Stimulated activated CD4-positive, alpha-beta T cell treated with anti-CD3 and anti-CD28 coated beads, Interleukin-1b, Interleukin-23, amount 100 ng/mL, for 4 hours (primary cell): ENCODE measurements around the gene C22orf31.

ENCODE experiments used
- DNase-seq, 2 donors: peaks; one replicate each; pipeline ENCODE4 v3.0.0-alpha.2; 2020; ENCODE audit warnings: low read depth in 2 of 2

The C22orf31 gene

DNA sequence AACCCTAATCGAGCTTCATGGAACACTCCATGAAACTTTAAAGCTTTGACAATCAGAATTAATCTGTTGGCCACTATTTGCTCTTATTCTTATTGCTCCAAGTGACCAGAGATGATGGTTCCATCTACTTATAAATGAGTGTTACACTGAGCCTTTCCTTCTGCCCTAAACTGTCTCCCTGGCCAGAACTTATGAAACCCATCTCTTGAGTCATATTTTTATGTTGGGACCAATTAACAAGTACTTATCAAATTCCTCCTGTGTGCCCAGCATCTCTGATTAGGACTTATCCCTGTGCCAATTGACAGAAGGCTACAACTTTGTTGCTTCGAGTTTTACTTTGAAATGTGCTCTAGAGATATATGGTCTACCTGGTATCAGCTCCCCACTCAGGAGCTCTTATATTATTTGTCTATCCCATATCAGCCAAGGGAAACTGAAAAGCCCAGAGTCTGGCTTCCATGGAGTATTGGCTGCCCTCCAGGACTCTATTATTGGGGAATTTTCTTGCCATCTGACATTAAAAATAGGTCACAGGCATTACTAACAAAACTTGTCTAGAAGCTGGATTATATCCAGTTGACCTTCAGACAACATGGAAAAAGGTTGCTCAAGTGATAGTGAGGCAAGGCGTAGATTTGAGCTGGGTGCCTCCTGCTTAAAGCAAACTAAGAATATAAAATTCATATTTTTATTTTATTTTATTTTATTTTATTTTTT lies 20.0 kb upstream of the C22orf31 start:
- DNase-seq = no peak

DNA sequence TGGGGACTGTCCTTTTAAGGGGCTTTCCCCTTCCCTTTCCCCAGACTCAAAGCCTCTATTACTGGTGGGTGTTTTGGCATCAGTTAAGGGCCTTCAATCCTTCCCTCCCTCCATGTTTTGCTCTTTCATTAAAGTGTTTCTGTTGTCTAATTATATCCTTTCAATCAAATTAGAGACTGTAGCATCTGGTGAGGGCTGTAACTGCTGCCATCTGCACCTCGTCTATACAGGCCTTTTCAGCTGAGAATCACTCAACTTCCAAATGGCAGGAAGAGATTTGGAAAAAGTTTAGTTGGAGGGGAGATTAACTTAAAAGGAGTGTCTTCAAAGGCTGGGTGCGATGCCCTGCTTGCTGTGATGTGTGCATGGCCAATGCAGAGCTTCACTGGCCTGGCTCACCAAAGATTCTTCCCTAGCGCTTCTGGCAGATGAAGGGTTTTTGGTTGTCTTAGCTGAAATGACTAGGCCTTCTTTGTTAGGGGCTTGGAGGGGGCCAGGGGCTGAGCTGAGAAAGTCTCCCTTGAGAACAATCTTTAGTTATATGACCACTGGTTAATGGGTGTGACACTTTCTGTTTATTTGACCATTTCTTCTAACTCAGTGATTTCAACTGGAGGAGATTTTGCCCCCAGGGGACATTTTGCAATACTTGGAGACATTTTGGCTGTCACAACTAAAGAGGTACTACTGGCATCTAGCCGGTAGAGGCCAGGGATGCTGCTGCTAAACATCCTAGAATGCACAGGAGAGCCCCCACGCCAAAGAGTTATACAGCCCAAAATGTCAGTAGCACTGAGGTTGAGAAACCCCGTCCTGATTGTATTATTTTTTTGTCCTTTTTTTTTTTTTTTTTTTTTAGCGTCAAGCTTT lies 18.7 kb upstream of the C22orf31 start:
- no peak for DNase-seq

DNA sequence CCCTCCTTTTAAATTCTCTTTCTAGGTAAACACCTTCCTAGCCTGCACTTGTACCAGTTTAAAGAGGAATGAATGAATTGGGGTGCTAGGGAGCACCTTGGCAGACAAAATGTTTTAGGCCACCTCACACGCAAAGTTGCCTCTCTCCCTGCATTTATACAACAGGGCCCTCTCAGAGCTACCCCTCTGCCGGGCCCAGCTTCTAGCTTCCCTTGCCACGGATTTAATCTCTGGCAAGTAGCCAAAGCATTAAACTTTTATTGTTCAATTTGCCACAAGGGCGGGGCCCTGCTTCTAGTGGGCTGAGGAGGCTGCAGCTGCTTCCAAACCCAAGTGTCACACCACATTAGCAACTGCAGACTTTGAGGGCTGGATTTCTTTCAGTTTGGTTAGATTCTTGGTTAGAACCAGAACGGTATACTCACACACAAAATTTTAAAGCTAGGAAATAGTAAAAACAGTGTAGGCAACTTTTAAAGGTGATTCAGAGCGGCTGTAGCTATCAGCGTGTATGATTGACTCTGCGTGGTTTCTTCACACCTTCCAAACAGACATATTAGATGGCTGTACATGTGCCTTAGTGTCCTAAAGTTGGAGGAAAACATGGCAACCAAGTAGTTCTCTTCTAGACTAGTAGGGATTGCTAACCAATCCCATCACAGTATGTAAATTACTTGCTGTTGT lies 17.7 kb upstream of the C22orf31 start:
- no peak for DNase-seq

DNA sequence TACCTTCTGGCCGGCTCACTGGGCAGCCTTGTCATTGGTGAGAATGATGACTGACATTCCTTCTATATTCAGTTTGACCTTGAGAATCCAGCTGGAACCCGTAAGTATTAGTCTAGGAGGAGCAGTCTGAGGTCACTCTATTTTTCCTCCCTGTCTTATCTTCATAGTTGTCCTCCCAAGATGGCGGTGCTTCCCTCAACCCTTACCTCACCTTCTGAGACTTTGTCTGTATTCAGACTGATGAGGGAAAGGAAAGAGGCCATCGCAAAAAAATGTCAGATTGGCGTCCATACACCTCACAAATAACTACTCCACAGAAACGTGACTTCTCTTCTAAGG lies 17.2 kb upstream of the C22orf31 start:
- DNase-seq = no peak

DNA sequence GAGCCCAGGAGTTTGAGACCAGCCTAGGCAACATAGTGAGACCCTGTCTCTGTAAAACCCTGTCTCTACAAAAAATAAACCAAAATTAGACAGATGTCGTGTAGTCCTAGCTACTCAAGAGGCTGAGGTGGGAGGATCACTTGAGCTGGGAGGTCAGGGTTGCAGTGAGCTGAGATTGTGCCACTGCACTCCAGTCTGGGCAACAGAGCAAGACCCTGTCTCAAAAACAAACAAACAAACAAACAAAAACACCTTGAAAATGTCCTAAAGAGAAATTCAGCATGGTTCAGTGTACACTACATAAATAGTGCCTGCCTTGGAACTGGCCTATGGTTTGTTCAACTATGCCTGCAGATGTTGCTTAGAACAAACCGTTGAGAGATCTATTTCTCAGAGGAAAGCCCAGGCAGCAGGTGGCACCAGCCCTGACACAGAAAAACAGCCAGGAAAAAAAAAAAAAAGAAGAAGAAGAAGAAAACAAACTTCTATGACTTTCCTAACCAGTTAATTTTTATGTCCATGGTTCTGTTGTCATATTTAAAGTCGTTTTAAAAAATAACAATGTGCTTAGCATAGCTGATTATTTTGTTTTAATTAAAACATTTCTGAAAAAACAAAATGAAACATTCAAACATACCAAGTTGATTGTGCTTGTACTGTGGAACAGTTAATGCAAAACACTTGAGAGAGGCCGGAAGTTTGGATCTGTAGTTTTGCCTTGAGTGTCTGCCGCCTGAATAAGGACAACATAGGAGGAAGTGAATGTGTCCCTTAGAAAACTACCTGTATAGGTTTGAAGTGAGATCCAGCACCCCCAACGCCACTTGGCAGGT lies 16.6 kb upstream of the C22orf31 start:
- DNase-seq = no peak

DNA sequence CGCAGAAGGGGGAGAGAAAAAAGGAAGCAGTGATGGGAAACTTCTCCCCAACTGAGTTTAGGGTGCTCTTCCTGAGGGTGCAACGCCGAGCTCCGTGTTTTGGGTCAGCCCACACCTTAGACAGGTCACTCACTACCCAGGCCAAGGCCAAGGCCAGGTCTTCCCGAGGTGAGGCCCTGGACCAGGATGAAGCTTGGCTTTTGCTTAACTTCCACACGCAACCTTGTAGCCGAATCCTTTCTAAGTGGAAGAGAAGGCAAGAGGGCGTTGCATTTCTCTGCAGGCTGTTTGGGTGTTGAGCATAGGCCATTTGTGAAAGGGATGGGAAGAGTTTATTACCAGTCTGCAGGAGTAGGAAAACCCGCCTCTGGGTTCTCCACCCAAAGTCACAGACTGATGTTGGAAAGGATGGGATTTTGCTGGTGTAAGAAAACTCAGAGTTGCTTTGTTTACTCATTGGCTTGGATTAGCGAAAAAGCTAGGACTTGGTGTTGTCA lies 12.7 kb upstream of the C22orf31 start:
- no peak for DNase-seq

DNA sequence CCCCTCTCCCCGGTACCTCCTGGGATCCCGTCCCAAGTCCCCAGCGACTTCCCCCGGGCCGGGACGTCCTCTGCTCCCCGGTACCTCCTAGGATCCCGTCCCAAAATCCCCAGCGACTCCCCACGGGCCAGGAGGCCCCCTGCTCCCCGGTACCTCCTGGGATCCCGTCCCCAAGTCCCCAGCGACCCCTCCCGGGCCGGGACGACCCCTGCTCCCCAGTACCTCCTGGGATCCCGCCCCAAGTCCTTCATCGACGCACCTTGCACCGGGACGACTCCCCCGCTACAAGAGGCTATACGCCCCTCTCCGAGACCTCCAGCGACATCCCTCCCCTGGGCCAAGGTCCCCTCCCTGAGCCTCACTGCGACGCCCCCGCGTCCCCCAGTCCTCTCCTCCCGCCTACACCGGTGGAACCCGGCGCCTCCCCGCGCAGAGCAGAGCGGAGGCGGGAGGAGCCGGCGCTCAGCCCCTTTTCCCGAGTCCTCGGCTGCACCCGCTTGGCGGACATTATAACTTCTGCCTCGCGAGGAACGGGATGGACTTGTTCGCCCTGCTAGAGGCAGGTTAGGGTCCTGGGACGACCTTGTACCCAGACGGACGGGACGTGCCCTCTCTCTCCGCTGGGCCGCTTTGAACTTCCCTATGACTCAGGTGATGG lies 12.1 kb upstream of the C22orf31 start:
- peak in 1 of 2 donors; percentile 10 for DNase-seq

DNA sequence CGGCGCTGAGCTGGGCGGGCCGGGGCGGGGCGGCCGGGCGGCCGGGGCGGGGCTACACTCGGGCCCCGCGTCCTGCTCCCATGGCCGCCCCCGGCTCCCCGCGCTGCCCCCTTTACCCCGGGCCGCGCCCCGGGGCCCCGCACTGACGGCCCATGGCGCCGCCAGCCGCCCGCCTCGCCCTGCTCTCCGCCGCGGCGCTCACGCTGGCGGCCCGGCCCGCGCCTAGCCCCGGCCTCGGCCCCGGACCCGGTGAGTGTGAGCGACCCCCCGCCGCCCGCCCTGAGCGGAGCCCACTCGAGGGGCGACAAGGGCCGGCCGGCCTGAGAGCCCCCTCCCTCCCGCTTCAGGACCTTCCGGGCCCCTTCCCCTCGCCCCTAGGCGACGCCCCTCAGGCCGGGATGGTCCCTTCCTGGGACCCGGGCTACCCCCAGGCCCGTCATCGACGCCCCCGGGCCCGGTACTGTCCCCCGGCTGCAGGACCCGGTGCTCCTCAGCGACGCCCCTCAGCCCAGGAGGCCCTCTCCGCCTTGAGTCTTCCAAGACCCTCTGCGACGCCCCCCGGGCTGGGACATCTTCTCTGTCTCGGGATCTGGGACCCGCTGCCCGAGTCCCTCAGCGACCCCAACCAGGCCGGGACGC lies 11.5 kb upstream of the C22orf31 start, which contains the start of gene KREMEN1:
TSS of gene KREMEN1 (plus strand) at position 57 of the 639 bp plus-strand sequence. CDS start at position 153, 96 bp downstream.
- no peak for DNase-seq

DNA sequence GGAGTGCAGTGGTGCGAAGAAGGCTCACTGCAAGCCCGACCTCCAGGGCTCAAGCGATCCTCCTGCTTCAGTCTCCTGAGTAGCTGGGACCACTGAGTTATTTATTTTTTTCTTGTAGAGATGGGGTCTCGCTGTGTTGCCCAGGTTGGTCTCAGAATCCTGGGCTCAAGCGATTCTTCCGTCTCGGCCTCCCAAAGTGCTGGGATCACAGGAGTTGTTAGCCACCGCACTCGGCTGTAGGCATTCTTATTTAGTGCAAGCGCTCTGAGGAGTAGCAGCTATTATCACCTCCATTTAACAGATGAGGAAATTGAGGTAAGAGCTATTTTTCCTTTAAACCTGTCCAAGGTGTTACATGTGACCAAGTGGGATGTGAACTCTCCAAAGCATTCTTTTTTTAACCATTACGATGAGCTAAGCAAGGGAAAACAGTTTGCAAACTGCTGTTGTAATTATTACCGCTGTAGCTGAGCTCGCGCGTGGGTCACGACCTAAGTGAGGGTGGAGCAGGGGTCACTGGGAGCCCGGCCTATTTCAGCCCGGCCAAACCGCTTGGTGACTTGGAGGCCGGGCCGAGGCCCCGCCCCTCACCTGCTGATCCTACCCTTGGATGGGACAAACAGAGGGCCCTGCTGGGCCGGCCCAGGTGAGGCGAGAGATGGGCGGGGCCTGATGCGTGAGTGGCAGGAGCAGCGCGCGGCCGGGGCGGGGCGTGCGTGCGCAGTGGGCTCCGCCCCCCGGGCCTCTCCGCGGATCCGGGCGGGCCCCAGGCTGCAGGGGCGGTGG lies 10.8 kb upstream of the C22orf31 start:
- peak; percentile 77 to 85 for DNase-seq

DNA sequence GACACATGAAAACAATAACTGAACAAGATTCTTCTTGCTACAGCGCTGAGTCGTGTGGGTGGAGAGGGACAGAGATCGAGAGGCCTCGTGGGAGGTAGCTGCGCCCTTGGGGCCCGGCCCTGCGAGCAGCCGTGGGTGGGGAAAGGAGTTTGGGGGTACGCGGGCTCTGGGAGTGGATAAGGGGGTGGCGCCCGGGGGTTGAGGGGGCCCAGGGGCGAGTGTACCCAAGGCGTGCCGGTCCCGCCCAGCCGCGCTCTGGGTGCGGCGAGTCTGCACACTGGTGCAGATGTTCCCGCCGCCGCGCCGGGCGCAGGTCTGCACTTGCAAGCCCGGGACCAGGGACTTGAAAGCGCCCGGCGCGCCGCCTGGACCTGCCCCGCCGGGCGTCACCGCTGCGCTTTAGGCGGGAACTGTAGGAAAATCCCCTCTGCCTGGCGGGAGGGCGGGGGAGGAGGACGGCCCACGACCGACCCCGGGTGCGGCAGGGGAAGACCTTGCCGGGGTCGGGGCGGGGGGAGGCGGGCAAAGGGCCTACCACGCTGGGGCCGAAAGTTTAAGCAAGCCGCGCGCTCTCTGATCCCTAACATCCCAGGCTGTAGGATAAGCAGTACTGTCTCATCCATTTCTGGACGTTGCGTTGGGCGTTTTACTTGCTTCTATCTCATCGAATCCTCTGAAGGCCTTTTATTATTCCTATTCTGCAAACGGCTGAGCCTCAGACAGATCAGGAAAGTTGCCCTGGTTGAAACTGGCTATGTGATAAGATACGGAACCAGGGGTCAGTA lies 9.8 kb upstream of the C22orf31 start:
- peak in 1 of 2 donors; percentile 20 for DNase-seq

DNA sequence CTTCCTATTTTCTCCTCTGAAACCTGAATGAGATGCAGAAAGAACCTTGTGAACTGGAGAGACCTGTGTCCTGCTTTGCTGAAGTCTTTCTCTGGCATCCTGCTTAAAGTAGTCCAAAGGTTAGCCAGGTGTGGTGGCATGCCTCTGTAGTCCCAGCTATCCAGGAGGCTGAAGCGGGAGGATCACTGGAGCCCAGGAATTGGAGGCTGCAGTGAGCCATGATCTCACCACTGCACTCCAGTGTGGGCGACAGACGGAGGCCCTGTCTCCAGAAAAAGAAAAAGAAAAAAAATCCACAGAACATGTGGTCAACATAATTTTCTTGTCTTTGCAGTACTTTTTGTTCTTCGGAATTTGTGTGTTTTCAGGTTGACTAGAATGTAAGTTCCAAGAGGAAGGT lies 8.9 kb upstream of the C22orf31 start:
- DNase-seq = no peak

DNA sequence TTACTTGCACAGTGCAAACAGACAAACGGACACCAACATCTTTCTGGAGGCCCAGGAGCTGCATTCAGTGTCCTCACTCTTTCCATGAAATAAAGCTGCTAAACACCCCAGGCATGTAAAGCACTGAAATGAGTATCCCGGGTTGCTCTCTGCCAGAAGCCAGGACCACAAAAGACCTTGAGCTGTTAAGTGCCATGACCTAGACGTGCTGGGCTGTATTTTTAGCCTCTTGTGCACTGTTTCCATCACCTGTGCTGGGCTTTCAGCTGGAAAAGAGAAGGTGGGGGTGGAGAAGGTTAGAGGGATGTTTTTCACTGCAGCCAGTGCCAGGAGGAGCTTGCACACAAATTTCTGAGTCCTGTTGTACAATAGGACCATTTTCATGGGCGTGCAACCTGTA lies 7.8 kb upstream of the C22orf31 start:
- no peak for DNase-seq

DNA sequence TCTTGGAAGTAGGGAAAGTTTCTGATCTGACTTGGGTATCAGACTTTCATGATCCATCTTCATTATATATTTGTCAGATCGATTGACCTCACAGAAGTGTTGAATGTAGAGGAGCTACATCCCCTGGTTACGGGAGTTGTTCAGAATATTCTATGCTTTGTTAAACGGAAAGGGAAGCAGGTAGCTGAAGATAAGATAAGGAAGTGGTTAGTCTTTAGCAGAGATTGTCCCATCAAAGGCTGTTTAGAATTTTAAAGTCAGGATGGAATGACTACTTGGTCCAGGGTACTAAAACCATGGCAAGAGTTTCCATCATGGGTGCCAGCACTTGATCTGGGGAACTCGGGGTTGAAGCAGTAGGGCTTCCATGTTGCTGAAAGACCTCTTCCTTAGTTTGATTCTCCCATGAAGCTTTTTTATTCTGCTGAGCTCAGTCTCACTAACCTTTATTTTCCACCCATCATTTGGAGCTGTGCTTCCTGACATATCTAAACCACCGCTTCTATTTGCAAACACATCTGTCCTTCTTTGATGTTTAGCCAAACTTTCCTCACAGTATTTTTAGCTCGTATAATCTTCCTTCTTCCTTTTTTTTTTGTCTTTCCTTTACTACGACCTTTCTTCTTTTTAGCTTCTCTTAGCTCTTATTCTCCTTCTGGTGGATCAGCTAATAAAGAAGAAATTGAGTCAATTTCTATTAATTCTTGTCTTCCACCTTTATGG lies 4.0 kb upstream of the C22orf31 start:
- no peak for DNase-seq

DNA sequence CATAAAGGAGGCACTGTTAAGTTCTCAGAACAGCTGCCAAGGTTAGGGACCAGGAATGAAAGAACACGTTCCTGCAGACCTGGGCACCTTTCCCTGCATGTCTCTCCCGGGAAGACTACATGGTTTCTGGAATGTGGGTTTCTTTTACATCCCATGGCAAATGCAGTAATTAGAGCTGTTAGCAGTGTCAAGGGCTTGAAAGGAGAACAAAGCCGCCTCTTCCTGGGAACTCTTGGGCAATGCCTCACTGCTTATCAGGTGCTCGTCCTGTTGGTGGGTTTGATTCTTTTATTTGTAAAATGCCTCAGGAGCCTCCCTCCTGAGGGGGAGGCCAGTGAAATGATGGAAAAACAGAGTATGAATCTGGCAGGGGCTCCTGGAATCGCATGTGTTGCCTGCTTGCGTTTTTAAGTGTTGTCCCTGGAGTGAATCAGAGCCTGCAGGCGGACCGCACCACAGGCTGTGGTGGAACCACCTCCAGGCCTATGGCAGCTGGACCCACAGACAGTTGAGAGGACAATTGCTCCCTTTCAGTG lies 723 bp upstream of the C22orf31 start:
- no peak for DNase-seq

DNA sequence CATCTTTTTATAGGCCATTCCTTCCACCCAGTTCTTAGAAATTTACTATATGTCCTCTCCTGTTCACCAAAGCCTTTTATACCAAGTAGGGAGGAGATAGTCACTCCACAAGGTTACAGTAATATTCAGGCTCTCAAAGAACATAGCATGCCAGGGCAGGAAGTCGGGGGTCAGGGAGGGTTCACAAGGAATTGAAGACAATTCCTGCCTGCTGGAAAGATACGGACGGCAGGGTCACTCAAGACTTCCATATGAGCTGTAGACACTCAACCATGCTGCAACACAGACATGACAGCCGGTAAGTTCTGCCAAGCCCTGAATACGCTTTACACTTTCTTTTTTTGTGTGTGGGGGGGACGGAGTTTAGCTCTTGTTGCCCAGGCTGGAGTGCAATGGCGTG lies 700 bp downstream of the C22orf31 start:
- no peak for DNase-seq

DNA sequence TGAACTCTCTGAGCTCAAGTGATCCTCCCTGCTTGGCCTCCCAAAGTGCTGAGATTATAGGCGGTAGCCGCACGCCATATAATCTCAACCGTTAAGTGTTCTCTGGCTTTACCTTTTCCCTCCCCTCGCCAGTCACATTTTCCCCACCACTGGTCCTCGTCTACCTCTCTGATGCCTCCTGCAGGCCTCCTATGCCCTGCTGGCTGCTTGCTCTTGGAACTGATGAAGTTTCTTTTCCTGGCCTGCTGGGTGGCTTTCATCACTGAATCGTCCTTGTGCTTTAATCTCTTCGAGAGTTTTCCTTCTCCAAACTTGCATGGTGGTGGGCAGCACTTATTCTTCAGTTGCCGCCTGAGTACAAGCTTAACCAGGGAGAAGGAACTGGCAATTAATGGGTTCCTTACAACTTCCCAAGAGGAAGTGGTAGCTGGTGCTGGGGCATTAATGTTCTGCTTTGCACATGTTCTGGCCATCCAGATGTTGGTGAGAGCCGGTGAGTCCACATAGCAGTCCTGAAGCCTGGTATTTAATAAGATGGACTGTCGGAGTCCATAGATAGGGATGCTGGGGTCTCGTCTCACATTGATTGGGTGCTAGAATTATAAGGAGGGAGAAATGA lies 1.3 kb downstream of the C22orf31 start:
- DNase-seq = no peak

DNA sequence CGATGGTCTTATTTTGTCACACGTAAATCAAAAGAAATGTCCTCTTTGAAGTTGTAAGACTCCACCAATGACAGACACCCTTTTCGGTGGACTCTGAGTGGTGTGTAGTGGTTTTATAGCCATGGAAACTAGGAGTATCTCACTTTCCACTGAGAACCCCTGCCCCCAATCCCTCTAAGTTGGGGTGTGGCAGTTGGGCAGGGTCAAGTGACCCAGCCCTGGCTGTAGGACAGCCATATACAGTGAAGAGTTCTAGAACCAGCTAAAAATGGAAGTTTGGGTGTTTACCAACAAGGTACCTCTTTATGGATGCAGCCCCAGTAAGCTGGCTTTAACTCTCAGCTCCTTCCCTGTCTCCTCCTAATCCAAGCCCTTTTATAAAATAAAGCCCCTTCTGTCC lies 5.2 kb downstream of the C22orf31 start:
- no peak for DNase-seq
